ENCODE measurements around the gene PRR32. TPM values are rescaled to one million over a fixed set of nuclear protein-coding genes. Genes with fewer than 3 reads are reported as not detected.
"Not testable (repeated sequence)": the region's sequence is repeated elsewhere in the genome, so short reads cannot be mapped to it uniquely, and the experiment has no call there.

PRR32 gene
- total and polyA plus RNA-seq, 2 of the 8 experiments (the other 6 are each of a cell fraction or from before 2014, with no cell fraction given), result not detected

- H2BK5ac ChIP-seq (ENCODE audit: low read depth, low read length); POLR2A ChIA-PET (ENCODE audit: partially characterized antibody); H3K27ac ChIP-seq (ENCODE audit: low read depth, low read length); DNase-seq (ENCODE audit: low read depth in 1 of 2, low spot score in 2 of 2); H3K23me2 ChIP-seq (ENCODE audit: low read depth, low read length); H3K4me3 ChIP-seq (ENCODE audit: extremely low read depth in 1 of 4, insufficient read depth in 2 of 4, low read depth in 3 of 4, low read length in 4 of 4); H4K5ac ChIP-seq (ENCODE audit: insufficient read length, low read depth, low read length); H4K8ac ChIP-seq (ENCODE audit: extremely low read depth, insufficient read depth, low read length); H2AK5ac ChIP-seq (ENCODE audit: low read depth, low read length); H3K27me3 ChIP-seq (replicated peaks in 1 of 4; ENCODE audit: control insufficient read depth in 3 of 4, extremely low read depth in 1 of 4, insufficient read depth in 3 of 4, low read length in 3 of 4); CTCF ChIA-PET (ENCODE audit: partially characterized antibody); H3K14ac ChIP-seq (ENCODE audit: insufficient read length); H3K18ac ChIP-seq (ENCODE audit: extremely low read depth, low read length); H3K9me3 ChIP-seq (ENCODE audit: insufficient read depth in 2 of 2, low read depth in 1 of 2, low read length in 1 of 2); FAIRE-seq; H3K79me2 ChIP-seq (ENCODE audit: control insufficient read depth in 1 of 2, insufficient read depth in 2 of 2, low read length in 2 of 2); H4K91ac ChIP-seq (replicated peaks; ENCODE audit: insufficient read length, low read length); H3K9ac ChIP-seq (replicated peaks in 1 of 4; ENCODE audit: extremely low read depth in 1 of 4, low read depth in 3 of 4, low read length in 3 of 4); H3K23ac ChIP-seq (ENCODE audit: insufficient read length); H3K79me1 ChIP-seq (ENCODE audit: low read depth, low read length); H2BK20ac ChIP-seq (ENCODE audit: low read length); H2BK15ac ChIP-seq (ENCODE audit: low read length); H3K56ac ChIP-seq (replicated peaks; ENCODE audit: insufficient read length, low read depth, low read length); H2BK12ac ChIP-seq (ENCODE audit: low read depth, low read length); H3K36me3 ChIP-seq (ENCODE audit: control insufficient read depth in 2 of 4, insufficient read depth in 4 of 4, low read length in 3 of 4); H3K4me1 ChIP-seq (replicated peaks in 1 of 4; ENCODE audit: control insufficient read depth in 3 of 4, insufficient read depth in 4 of 4, low read length in 3 of 4); H2BK120ac ChIP-seq (replicated peaks; ENCODE audit: low read depth, low read length); H2AFZ ChIP-seq (ENCODE audit: low read length); H4K20me1 ChIP-seq (replicated peaks in 1 of 2; ENCODE audit: control insufficient read depth in 1 of 2, insufficient read depth in 2 of 2, low read length in 2 of 2); H3K4me2 ChIP-seq (ENCODE audit: insufficient read depth in 1 of 2, low read depth in 2 of 2, low read length in 2 of 2); H3K4ac ChIP-seq (replicated peaks; ENCODE audit: insufficient read length, low read depth, low read length): not testable (repeated sequence)
- 100% methylated on average over 1 of the region's 3 CpGs; no CpG with 5 or more reads in 1 of the 2 experiments for WGBS, 2 experiments (ENCODE audit: extremely low coverage in 1 of 2, insufficient coverage in 1 of 2, insufficient read length in 1 of 2, insufficient replicate concordance in 2 of 2, low coverage in 1 of 2, low lambda C conversion rate in 2 of 2, missing lambda C conversion rate in 1 of 2)
Measured at GRCh38 chrX:126806784-126807183, 12.7 kb upstream of the PRR32 start.
